TTC549 (cell line): Measurements from ENCODE around the gene DISC1.
"Not testable (repeated sequence)": the region's sequence is repeated elsewhere in the genome, so short reads cannot be mapped to it uniquely, and the experiment has no call there.

ENCODE experiments used
- FAIRE-seq: peaks from 2 replicates; lab custom pipeline; 2012; peaks lifted over from hg19 to GRCh38; lab: Jason Lieb, UNC

The DISC1 gene

DNA sequence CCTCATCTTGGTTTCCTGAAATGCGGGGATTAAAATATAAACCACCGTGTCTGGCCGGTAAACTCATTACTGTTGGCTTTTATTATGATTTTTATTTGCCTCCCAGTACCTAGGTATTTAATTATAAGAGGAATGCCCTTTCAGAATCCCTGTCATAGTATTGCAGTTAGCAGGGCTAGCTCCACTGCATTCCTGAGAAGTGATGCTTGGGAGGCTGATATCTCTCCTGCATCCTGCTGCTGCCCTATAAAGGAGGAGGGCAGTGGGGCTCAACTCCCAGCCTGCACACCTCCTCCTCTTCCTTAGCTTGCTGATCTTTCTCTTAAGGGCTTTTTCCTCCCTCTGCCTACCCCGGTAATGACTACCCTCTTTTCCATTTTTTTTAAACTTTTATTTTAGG lies 19.9 kb upstream of the DISC1 start:
- no peak for FAIRE-seq

DNA sequence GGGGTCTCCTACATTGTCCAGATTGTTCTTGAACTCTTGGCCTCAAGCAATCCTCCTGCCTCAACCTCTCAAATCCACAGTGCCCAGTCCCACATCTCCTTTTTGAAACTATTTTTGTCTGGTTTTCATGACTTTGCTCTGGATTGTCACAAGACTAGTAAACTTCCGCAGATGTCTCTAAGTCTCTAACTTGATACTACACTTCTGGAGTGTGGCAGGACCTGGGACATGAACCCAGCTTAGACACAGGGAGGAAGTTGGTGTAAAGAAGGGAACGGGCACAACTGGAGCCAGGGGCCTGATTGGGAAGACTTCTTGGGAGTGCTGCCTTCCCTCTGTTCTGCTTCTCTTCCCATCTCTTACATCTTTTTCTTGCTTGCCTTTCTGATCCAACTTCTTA lies 16.2 kb upstream of the DISC1 start:
- FAIRE-seq = no peak

DNA sequence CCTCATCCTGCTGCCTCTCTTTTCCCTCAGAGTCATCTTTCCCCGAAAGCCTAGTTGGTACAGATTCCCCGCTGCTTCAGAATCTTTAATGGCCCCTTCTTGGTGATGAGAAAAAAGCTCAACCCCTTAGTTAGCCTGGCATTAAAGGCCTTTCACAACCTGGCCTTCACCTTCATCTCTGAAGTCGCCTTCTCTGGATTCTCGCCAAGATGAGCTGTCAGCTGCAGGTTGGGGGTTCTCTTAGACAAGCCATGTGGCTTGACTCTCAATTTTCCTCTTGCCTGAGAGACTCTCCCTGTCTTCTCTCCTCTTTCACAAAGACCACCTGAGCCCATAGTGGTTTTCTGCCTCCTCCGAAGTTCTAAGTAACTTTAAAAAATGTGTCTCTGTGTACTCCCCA lies 15.5 kb upstream of the DISC1 start:
- FAIRE-seq = no peak

DNA sequence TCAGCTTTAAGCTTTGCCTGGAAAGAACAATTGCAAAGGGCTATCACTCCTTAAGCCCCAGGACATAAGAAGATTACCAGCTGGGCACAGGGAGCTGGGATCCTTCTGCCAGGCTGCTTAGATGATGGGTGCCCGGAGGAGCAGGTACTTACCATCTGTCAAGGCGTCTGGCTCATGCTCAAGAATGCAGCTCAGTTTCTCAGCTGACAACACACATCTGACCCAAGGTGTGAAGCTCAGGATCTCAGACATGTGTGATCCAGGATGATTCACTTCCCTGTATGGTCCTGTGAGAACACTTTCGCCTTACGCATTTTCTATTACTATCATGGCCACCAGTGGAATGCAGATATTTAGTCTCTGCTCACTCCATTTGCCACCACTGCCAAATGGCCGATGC lies 14.7 kb upstream of the DISC1 start:
- no peak for FAIRE-seq

DNA sequence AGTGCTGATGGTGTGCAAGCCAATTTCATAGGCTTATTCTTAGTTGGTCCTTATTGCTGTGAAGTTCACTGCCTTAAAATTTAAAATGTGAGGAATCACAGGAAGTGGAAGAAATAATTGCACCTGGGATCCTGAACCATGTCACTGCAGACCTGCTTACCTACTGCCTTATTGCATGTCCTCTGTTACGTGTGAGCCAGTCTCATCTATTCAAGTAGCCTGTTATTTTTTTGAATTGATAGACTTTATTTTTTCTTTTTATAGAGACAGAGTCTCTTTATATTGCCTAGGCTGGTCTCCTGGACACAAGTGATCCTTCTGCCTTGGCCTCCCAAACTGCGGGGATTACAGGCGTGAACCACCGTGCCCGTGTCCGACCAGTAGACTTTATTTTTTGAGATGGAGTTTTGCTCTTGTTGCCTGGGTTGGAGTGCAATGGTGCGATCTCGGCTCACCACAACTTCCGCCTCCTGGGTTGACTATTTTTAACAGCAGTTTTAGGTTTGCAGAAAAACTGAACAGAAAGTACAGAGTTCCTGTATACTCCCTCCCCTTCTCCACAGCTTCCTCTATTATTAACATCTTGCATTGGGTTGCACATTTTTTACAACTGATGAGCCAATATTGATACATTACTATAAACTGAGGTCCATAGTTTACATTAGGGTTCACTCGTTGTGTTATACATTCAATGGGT lies 14.0 kb upstream of the DISC1 start:
- no peak for FAIRE-seq

DNA sequence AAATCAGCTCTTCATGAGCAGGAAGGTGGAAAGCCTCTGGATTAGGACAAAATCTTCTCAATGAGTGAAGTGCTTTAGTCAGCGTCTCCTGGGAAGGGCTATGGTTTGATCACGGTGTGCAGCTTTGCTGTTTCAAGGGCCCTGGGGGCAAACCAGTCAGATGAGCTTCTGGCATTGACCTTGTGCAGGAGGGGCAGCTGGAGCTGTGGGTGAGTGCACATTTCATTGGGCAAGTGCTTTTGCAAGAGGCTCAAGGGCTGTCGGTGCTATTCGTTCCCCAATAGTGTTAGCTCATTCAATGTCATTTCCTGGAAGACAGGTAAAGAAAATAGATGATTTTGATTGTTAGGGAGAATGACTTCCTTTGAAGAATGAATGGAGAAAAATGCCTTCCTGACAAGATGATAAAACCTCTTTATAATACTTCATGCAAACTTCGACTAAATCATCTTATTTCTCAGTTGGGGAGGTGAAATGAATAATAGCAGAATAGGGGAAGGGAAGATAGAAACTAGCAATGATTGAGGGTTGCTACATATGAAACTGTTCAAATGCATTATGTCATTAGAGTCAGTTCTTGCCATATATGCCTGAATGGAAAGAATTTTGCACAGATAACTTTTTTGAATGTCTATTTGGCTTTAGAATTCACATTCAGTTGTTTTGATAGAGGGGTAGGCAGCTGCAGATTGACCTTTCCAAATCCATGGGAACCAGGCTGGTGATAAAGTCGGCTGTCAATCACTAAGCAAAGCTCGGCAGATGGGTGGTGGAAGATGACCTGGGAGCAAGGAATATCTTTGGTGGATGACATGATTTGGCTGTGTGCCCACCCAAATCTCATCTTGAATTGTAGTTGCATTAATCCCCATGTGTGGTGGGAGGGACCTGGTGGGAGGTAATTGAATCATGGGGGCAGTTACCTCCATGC lies 12.9 kb upstream of the DISC1 start:
- FAIRE-seq = no peak

DNA sequence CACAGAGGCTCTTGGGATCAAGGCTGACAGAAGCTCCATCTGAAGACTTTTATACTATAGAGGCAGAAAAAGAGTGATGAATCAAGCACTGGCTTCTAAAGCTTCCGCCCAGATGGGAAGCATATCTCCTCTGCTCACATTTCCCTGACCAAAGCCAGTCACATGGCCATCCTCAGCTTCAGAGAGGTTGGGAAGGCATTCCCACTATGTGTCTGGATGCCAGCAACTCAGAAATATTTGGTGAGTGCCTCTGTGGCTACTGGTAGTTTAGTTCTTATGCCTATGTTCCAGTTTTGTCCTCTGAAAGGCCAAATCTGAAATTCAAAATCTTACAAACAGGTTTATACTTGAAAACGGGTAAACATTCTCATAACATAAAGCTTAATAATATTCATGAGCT lies 9.9 kb upstream of the DISC1 start:
- no peak for FAIRE-seq

DNA sequence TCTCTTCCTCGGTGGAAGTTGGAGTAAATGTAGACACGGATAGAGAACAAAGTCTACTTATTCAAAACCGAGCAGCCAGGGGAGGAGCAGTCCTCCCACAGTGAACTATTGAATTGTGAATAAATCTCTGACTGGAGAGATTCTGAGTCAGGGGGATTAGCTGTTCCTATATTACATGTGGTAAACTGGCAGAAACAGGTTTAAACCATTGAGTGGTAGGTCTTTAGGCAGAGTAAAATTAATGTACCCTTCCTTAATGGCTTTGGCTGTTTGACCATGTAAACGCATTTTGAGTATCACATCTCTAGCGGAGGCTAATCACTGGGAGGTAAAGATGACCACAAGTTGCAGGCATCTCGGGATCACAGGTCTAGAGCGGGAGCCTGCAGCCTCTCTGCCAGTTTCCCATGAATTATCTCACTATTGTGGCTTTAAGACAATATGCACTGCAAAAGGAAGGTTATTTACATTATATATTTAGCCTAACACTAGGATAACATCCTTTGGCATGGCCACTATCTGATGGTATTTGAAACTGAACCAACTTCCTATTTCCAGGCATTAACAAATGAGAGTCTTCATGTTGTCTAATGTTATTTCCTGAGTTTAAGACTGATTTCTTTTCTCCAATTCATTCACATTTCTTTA lies 7.9 kb upstream of the DISC1 start:
- FAIRE-seq = no peak

DNA sequence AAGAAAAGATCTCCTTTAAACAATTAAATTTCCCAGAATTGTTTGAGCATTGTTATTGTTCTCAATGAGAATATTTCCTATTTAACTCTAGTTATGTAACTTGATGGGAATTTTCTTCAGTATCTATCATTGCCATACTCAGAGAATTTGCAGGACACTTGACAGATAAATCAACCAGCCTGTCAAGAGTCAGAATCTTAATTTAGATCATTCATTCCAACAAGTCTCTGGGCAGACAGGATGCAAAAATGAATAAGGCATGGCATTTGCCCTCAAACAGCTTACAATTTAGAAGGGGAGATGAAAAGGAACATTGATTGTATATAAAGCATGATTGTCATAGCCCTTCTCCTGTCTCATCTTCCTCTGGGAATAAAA lies 7.3 kb upstream of the DISC1 start:
- FAIRE-seq = no peak

DNA sequence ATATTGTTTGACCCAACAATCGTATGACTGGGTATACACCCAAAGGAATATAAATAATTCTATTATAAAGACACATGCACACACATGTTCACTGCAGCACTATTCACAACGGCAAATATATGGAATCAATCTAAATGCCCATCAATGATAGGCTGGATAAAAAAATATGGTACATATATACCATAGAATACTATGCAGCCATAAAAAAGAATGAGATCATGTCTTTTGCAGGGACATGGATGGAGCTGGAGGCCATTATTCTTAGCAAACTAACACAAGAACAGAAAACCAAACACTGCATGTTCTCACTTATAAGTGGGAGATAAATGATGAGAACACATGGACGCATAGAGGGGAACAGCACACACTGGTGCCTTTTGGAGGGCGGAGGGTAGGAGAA lies 1.5 kb upstream of the DISC1 start:
- not testable (repeated sequence) for FAIRE-seq

DNA sequence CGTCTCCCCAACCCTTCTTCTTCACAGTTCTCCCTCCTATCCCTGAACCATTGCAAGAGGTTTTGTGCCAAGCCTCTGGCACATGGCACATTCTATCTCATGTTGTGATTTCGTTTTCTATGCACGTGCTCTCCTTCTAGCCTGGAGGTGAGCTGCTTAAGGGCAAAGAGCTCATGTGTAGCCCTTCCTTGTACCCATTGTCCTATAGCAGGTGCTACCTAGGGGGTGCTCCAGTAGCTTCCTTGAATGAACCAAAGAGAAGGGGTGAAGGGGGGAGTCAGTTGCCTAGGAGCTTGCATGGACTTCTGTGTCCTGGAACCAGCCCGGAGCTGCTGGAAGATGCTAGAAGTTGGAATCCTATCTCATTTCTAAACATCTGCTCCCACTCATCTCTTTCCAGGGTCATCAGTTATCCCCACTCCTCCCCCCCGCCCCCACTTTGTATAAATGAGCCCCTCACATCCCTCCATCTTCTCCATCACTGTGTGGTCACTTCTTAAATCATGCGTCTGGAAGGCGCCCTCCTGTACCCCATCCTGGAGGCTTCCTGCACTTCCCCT lies 535 bp upstream of the DISC1 start:
- FAIRE-seq = no peak

DNA sequence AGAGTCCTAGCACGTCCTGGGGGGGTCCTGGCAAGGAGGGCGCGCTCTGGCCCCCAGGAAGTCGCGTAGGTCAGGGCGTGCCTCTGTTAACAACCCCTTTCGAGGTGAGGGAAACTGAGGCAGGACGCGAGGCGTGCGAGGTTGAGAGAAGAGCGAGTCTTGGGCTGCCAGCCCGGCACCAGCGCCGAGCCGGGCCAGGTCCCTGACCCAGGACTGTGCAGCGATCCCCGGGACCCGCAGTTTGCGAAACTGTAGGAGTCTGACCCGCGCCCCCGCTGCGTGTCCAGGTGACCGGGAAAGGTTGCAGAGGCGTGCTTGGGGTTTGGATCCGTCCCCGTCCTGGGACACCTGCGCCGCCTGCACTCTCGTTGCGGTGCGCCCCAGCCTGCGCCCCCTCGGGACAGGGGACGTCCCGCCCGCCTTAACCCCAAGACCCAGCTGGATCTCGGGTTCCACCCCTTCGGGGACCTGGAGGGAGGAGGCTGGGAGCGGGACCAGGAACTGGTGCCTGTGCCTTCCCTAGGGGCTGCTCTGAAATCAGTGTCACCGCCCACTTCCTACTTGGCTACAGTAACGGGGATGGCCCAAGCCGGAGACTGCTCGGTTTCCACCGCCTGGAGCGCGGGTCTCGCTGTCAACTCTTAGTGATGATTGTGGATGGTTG lies 493 bp downstream of the DISC1 start:
- no peak for FAIRE-seq

DNA sequence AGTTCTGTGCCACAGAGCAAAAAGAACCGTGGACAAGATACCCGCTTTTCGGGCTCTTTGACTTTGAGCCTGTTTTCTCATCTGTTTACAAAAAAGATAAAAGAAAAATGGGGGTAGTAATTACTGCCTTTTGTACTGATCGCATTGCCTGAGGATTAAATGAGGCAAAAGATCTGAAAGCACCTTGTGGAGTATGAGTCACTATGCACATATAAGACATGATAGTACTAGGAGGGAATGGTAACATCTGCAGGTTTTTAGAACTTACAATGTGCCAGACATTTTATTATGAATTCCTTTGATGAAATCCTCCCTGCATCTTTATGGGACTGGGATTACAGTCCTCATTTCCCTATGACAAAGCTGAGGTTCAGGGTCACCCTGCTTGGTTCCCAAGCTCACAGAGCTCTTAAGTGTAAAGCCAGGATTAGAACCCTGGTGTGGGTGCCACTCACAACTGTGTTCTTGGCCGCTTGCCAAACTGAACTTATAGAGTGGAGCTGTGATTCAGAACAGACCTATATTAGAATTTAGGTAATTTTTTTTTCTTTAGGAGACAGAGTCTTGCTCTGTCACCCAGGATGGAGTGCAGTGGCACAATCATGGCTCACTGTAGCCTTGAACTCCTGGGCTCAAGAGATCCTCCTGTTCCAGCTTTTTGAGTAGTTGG lies 1.8 kb downstream of the DISC1 start:
- FAIRE-seq = no peak

DNA sequence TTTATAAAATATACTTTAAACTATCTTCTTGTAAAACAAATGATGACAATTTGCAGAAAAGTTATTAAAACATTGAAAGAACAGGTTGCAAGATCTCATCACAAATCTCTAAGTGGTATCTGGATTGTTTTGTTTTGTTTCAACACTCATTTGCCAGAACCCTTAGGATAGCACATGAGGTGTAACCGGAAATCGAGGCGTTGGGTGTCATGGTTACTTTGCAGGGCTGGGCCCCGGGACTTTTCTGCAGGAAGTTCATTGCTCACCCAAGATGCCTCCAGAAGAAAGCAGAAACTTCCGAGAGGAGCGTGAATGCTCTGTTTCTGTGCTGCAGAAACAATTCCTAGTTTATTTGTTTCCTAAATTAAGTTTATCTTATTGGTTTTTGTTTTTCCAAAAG lies 2.5 kb downstream of the DISC1 start:
- FAIRE-seq = no peak

DNA sequence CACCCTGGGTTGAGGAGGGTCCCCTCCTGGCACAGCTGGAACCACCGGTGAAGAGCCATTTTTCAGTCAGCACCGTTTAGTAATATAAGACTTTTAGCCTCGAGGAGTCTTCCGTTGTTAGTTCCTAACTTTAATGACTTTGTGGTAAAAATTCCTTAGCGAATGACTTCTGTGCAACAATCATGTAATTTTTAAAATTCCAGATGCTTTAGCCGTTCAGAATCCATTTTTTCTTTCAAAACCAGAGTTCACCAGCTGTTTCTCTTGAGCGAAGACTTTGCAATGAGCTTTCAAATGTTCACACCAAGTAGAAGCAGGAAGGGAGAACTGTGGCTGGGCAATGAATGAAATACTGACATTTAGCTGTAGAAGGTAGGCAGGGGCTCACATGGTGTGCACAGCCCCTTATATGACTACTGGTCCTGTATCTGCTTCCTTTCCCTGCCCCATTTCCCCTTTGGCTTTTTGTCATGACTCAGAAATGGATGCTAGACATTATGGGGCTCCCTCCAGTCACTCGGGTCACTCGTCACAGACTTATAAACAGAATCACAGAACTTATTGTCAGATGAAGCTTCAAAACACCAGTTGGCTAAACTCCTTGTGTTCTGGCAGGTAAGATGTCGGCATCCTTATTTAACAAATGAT lies 4.1 kb downstream of the DISC1 start:
- FAIRE-seq = no peak

DNA sequence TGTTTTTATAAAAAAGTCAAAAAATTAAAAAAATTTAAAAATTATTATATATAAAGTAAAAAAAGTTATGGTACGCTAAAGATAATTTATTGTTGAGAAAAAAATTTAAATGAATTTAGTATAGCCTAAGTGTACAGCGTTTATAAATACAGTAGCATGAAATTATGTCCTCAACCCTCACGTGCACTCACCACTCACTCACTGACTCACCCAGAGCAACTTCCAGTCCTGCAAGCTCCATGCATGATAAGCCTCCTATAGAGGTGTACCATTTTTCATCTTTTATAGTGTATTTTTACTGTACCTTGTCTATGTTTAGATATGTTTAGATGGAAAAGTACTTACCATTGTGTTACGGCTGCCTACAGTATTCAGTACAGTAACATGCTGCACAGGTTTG lies 5.1 kb downstream of the DISC1 start:
- peak; percentile 90 for FAIRE-seq

DNA sequence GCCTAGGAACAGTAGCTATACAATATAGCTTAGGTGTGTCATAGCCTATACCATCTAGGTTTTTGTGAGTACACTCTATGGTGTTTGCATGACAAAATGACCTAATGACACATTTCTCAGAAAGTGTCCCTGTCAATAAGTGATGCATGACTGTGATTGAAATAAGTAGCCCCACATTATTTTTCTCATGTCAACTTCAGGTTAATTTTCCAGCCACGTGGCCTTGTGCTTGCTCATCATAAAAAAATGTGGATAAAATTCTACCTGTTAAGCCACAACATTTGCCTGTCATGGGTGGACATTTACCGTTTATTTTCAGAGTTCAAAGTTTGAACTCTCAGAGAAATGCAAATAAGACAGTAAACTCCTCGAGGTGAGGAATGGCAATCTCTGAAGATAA lies 5.5 kb downstream of the DISC1 start:
- FAIRE-seq = no peak

DNA sequence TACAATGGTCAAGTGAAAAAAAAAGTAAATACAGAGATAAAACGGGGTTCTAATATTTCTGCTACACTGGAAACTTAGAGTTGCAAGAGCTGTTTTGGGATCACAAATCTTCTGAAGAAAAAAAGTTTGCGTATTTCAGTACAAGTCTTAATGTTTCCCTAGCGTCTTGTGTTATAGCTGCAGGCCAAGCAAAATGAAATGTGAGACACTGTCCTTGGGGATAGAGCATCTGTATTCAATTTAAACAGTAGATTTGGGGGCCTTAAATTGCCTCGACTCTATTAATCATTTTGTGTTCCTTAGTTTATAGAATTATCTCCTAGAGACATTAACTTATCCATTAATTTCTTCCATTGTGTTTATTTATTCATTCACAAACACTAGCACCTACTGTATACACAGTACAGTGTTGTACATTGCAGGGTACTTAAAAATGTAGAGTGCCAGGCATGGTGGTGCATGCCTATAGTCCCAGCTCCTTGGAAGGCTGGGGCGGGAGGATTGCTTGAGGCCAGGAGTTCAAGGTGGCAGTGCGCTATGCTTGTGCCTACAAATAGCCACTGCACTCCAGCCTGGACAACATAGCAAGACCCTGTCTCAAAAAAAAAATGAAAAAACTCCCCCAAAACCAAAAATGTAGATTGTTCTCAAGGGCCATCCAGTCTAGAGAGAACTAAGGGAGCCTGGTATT lies 7.9 kb downstream of the DISC1 start:
- no peak for FAIRE-seq

DNA sequence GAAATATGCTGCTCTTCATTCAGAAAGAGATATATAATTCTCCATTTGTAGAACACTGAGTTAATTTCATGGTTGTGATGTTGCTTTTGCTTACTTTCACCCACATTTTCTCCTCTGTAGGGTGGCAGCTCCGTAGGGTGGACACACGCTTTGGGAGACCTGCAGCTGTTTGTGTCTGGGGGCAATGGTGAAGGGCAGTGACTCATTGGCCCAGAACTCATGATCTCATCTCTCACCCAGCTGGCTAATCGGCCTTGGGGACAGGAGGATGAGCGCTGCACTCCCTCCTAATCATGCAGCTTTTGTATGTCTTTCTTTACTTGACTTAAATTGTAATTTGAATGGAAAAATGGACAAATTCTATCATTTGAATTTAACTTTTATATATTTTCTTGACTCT lies 9.6 kb downstream of the DISC1 start:
- FAIRE-seq = peak; percentile 63

DNA sequence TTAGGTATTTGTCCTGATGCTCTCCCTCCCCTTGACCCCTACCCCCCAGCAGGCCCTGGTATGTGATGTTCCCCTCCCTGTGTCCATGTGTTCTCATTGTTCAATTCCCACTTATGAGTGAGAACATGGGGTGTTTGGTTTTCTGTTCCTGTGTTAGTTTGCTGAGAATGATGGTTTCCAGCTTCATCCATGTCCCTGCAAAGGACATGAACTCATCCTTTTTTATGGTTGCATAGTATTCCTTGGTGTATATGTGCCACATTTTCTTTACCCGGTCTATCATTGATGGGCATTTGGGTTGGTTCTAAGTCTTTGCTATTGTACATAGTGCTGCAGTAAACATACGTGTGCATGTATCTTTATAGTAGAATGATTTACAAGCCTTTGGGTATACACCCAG lies 10.3 kb downstream of the DISC1 start:
- not testable (repeated sequence) for FAIRE-seq

DNA sequence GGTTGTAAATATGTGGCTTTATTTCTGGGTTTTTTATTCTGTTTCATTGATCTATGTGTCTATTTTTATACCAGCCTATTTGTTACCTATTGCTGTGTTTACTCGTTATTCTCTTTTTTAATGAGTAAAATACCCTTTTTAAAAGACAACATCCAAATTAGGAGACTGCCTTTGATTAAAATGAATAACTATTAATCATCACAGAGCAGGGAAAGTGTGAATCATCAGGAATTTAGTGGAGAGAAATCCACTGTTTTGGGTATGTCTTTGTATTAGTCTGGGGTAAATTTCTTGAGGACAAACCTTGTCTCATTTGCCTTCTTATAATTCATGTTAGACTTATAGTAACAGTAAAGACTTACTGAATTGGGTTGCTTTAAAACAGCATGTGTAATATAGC lies 12.1 kb downstream of the DISC1 start:
- FAIRE-seq = no peak
